ENCODE results near the gene SMAP1.

GRCh38 chr6:70622461-70622860 lies 45.2 kb upstream of the SMAP1 start:
- TF ChIP-seq CTCF (IDR thresholded peaks at IDR 0.05; ENCODE audit: low read depth, low read length): no peak
- TF ChIP-seq EZH2phosphoT487 (IDR thresholded peaks at IDR 0.05; ENCODE audit: low read depth): no peak

All from OCI-LY3 (cell line).